NCI-H2081 (cell line): ENCODE measurements around the gene ABCC5.

Source experiments
- DNase-seq, 2 experiments: peaks; one replicate each; lab custom pipeline; 2025; lab: John Stamatoyannopoulos, UW

ABCC5 gene

GRCh38 chr3:183922421-183922820 lies 95.3 kb downstream of the ABCC5 start:
- DNase-seq = no peak

GRCh38 chr3:183921096-183921495 lies 96.6 kb downstream of the ABCC5 start:
- no peak for DNase-seq

GRCh38 chr3:183920416-183920815 lies 97.3 kb downstream of the ABCC5 start:
- no peak for DNase-seq

- no peak for DNase-seq
Observed at GRCh38 chr3:183918178-183918577, 99.5 kb downstream of the ABCC5 start.

GRCh38 chr3:183917776-183918175 lies 99.9 kb downstream of the ABCC5 start:
- no peak for DNase-seq

- DNase-seq = no peak
Observed at GRCh38 chr3:183914856-183915255, 102.8 kb downstream of the ABCC5 start.

- no peak for DNase-seq
Observed at GRCh38 chr3:183913580-183913920, 104.1 kb downstream of the ABCC5 start.

GRCh38 chr3:183912895-183913579 lies 104.6 kb downstream of the ABCC5 start:
- no peak for DNase-seq

GRCh38 chr3:183911763-183912506 lies 105.7 kb downstream of the ABCC5 start:
- no peak for DNase-seq

GRCh38 chr3:183911087-183911486 lies 106.6 kb downstream of the ABCC5 start:
- DNase-seq = no peak

- no peak for DNase-seq
Observed at GRCh38 chr3:183909030-183909600, 108.6 kb downstream of the ABCC5 start.

GRCh38 chr3:183907911-183908331 lies 109.8 kb downstream of the ABCC5 start:
- no peak for DNase-seq

GRCh38 chr3:183907176-183907575 lies 110.5 kb downstream of the ABCC5 start:
- DNase-seq = no peak

GRCh38 chr3:183906234-183906921 lies 111.3 kb downstream of the ABCC5 start:
- DNase-seq = no peak

GRCh38 chr3:183904833-183905780 lies 112.6 kb downstream of the ABCC5 start:
- DNase-seq = no peak

GRCh38 chr3:183898028-183898431 lies 119.7 kb downstream of the ABCC5 start:
- no peak for DNase-seq

GRCh38 chr3:183897606-183898005 lies 120.1 kb downstream of the ABCC5 start:
- no peak for DNase-seq

GRCh38 chr3:183896610-183897009 lies 121.1 kb downstream of the ABCC5 start:
- DNase-seq = no peak

GRCh38 chr3:183896184-183896583 lies 121.5 kb downstream of the ABCC5 start:
- no peak for DNase-seq

GRCh38 chr3:183895774-183896173 lies 121.9 kb downstream of the ABCC5 start:
- no peak for DNase-seq

- peak; percentile 63 to 68 for DNase-seq
Observed at GRCh38 chr3:183895296-183895695, 122.4 kb downstream of the ABCC5 start.
